GM12801 (cell line): ENCODE data around the gene THUMPD3.

Experiments used
- CTCF ChIP-seq: IDR thresholded peaks from one replicate; pipeline ENCODE4 v1.5.1; 2011; ENCODE audit warnings: control low read depth; ENCODE audit not compliant: insufficient read length; ENCODE audit errors: extremely low read depth

THUMPD3 gene

GRCh38 chr3:9346141-9346540, 16.7 kb upstream of the THUMPD3 start:
- TF ChIP-seq CTCF = no peak

- no peak for TF ChIP-seq CTCF
Measured at GRCh38 chr3:9347081-9347480, 15.8 kb upstream of the THUMPD3 start.

GRCh38 chr3:9347887-9348286, 15.0 kb upstream of the THUMPD3 start:
- TF ChIP-seq CTCF = no peak

- TF ChIP-seq CTCF = no peak
Measured at GRCh38 chr3:9349321-9350117, 13.3 kb upstream of the THUMPD3 start.

- TF ChIP-seq CTCF = no peak
Measured at GRCh38 chr3:9351709-9352126, 11.1 kb upstream of the THUMPD3 start.

GRCh38 chr3:9352917-9353752, 9.7 kb upstream of the THUMPD3 start:
- no peak for TF ChIP-seq CTCF

- TF ChIP-seq CTCF = no peak
Measured at GRCh38 chr3:9361691-9362388, 1.0 kb upstream of the THUMPD3 start.
